Naive B cell (primary cell): Measurements from ENCODE around the gene NEGR1. TPM values are rescaled to one million over a fixed set of nuclear protein-coding genes. Genes with fewer than 3 reads are reported as not detected.

Experiments
- ATAC-seq, 2 donors: fragments of 150-1000 bp; cut with Tn5 transposase; 2 replicates each; pipeline ENCODE4 v1.10.0; 2021; ENCODE audit warnings: low read depth in 2 of 2, mild to moderate bottlenecking in 2 of 2, moderate library complexity in 2 of 2
- DNase-seq: peaks from one replicate; pipeline ENCODE4 v3.0.0; 2022
- H3K27ac Mint-ChIP-seq, 6 donors: one replicate each; pipeline ENCODE4 v1.8.0; 2020 to 2022; ENCODE audit warnings: mild to moderate bottlenecking in 6 of 6, mixed read lengths in 6 of 6, moderate library complexity in 5 of 6, inconsistent platforms in 2 of 6
- H3K27me3 Mint-ChIP-seq, 3 donors: one replicate each; pipeline ENCODE4 v1.8.0; 2021 to 2022; ENCODE audit warnings: mixed read lengths in 3 of 3, mild to moderate bottlenecking in 1 of 3
- H3K36me3 Mint-ChIP-seq, 2 donors: one replicate each; pipeline ENCODE4 v1.8.0; 2020 to 2022; ENCODE audit warnings: mixed read lengths in 2 of 2, inconsistent platforms in 1 of 2, mild to moderate bottlenecking in 1 of 2
- H3K4me1 Mint-ChIP-seq, 3 donors: one replicate each; pipeline ENCODE4 v1.8.0; 2020 to 2022; ENCODE audit warnings: mixed read lengths in 3 of 3, inconsistent platforms in 1 of 3, mild to moderate bottlenecking in 1 of 3, moderate library complexity in 1 of 3
- H3K4me3 Mint-ChIP-seq, 8 donors: one replicate each; pipeline ENCODE4 v1.8.0; 2020 to 2022; ENCODE audit warnings: mild to moderate bottlenecking in 8 of 8, mixed read lengths in 8 of 8, moderate library complexity in 8 of 8, inconsistent platforms in 2 of 8
- H3K9me3 Mint-ChIP-seq, 7 donors: one replicate each; pipeline ENCODE4 v1.8.0; 2020 to 2022; ENCODE audit warnings: mixed read lengths in 7 of 7, mild to moderate bottlenecking in 5 of 7, inconsistent platforms in 2 of 7, moderate library complexity in 1 of 7
- polyA plus RNA-seq, 6 donors: library from polyadenylated mRNA; unstranded; fragments of 300-500 nt; fragmentation: Illumina TruSeq; gene quantifications; one replicate each; pipeline ENCODE4 v1.2.3, GENCODE V29; 2021; ENCODE audit warnings: low read depth in 6 of 6

Gene NEGR1
- polyA plus RNA-seq, 6 donors from 2014 or later = 0.10 TPM; not detected in 5

DNA sequence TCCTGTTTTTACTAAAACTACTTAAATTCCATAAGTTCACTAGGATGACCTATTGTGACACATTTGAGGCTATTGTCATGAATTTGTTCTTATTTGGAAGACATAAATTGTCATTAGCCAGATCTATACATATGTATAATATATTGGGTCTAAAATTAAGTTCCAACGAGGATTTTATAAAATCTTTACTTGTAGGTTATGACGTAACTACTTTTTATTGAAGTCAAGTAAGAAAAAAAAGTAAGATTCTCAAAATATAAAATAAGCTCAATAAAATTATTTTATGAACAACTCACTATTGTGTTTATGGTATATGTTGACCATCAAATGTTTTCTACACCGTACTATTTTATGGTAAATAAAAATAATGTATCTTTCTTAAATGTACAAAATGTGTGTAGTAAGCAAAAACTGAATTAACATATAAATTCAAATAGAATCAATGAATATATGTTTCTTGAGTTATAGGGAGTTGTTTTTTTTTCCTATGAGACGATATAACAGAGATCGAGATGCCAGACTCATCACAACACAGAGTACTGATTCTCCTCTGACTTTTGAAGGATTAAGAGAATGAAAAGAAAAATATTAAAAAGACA, 64.1 kb downstream of the NEGR1 start:
- H3K9me3 Mint-ChIP-seq = no peaks in the 10 kb centered on the region
- H3K27me3 Mint-ChIP-seq = no peaks in the 10 kb centered on the region
- no peaks in the 10 kb centered on the region for H3K36me3 Mint-ChIP-seq
- no peak for ATAC-seq
- no peak overlapping the region for H3K4me3 Mint-ChIP-seq
- DNase-seq = no peak
- no peaks in the 10 kb centered on the region for H3K4me1 Mint-ChIP-seq
- H3K27ac Mint-ChIP-seq = no peak overlapping the region

DNA sequence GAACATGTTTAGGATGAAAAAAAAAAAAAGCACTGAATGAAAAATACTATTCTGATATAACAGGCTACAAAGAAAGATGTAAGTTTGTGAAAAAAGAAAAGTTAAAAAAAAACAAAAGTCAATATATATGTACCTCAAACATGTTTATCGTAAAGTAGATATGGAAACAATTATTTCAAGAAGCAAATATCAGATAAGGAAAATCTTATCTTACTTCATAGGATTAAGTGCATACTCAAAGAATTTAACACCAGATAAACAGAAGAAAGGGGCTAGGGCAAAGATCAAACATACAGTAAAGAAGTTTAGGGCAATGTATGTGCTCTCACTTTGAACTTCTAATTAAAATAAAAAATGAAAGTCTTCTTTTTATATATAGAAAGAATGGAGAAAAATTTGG, 75.3 kb downstream of the NEGR1 start:
- ATAC-seq = no peak

DNA sequence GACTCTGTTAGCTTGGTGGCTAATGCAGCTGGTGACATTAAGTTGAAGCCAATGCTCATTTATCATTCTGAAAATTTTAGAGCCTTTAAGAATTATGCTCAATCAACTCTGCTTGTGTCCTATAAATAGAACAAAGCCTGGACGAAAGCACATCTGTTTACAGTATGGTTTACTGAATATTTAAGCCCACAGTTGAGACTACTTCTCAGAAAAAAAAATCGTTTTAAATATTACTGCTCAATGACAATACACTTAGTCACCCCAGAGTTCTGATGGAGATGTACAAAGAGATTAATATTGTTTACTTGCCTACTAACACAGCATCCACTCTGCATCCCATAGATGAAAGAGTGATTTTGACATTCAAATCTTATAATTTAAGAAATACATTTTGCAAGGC, 79.6 kb downstream of the NEGR1 start:
- Mint-ChIP-seq H3K9me3 (peaks cover 0 to 7% (median 0%) of the 10 kb centered on the region in 7 donors), H3K4me1 (no peaks in the 10 kb centered on the region), H3K27me3 (no peaks in the 10 kb centered on the region), H3K4me3 (no peak overlapping the region), H3K36me3 (no peaks in the 10 kb centered on the region), H3K27ac (no peak overlapping the region)
- DNase-seq = no peak
- ATAC-seq = no peak

More for the DNA sequence above, 75.3 kb downstream of the NEGR1 start:
- no peaks in the 10 kb centered on the region for H3K27me3 Mint-ChIP-seq
- H3K9me3 Mint-ChIP-seq = no peaks in the 10 kb centered on the region
- no peak for DNase-seq
- H3K4me3 Mint-ChIP-seq = no peak overlapping the region
- H3K4me1 Mint-ChIP-seq = no peaks in the 10 kb centered on the region
- H3K36me3 Mint-ChIP-seq = no peaks in the 10 kb centered on the region
- no peak overlapping the region for H3K27ac Mint-ChIP-seq

DNA sequence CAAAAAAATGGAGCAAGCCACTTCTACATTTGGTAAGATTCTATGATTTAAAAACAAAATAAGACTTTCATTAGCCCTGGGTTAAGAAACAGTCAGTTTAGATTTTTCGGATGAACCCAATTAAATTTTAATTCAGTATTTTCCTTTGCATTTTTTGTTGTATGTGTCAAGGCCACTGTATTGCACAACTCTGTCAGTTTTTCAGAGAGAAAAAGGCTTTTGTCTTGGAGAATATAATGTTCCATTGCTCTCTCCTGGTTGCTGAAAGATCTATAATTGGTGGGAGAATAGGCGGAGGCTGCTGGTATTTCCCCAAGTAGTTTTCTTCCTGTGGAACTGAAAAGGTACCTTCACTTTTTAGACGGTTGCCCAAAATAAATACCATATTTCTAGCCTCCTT, 84.6 kb downstream of the NEGR1 start:
- Mint-ChIP-seq H3K27me3 (no peaks in the 10 kb centered on the region), H3K4me1 (no peaks in the 10 kb centered on the region), H3K27ac (no peak overlapping the region), H3K4me3 (no peak overlapping the region), H3K9me3 (peaks cover 0 to 7% (median 0%) of the 10 kb centered on the region in 7 donors), H3K36me3 (no peaks in the 10 kb centered on the region)
- no peak for ATAC-seq
- no peak for DNase-seq

DNA sequence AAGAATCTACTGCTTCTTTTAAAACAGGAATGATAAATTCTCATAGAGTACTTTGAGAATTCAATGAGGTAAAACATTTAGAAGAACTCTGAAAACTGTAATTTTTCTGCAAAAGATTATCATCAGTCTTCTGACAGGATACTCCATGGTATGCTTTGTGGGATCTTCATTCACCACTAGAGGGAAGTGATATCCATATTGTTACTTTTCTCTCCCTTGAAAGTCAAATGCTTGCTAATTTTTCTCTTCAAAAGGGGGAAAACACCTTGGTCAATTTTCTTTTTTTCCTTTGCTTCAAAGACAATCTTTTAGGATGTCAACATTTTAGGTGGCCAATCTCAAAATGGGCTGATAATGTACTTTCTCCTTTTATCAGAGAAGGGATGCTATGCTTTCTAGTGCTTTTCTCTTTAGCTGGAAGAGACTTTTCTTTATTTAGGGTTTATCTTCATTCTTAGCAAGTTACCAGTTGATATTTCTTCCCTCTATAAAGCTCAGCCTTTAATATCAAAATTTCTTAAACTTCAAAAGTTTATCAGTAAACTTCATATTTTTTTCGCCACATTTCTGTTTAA, 95.5 kb downstream of the NEGR1 start:
- no peaks in the 10 kb centered on the region for H3K4me1 Mint-ChIP-seq
- H3K27ac Mint-ChIP-seq = no peak overlapping the region
- H3K27me3 Mint-ChIP-seq = no peaks in the 10 kb centered on the region
- no peak overlapping the region for H3K4me3 Mint-ChIP-seq
- DNase-seq (no peak), ATAC-seq (no peak)
- no peaks in the 10 kb centered on the region for H3K9me3 Mint-ChIP-seq
- no peaks in the 10 kb centered on the region for H3K36me3 Mint-ChIP-seq

DNA sequence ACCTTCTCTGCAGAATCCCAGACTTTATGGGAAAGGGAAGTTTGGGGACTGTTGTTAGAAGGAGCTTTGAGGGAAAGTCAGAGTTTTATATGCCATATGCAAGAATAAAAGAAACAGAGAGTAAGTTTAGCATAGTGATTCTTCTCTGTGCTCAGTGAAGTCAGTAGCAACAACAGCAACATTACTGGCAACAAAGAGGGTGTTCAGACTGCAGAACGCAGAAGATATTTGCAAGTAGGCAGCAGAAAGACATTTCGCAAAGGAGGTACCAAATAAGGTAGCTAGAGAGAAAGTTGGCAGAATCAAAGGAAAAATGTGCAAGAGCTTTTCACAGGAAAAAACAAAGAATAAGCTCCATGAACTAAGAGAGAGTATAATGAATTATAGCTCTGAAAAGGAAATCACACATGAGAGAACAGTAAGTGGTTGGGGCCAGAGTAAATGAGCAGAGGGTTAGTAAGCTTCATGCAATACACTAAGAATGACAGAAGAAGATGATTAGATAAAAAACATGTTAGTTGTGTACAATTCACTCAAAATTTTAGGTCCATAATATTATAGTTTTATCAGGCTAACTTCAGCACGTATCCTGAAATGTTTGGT, 98.1 kb downstream of the NEGR1 start:
- ATAC-seq (no peak), DNase-seq (no peak)
- H3K36me3 Mint-ChIP-seq = no peaks in the 10 kb centered on the region
- no peaks in the 10 kb centered on the region for H3K9me3 Mint-ChIP-seq
- H3K4me1 Mint-ChIP-seq = no peaks in the 10 kb centered on the region
- H3K4me3 Mint-ChIP-seq = no peak overlapping the region
- H3K27ac Mint-ChIP-seq = no peak overlapping the region
- H3K27me3 Mint-ChIP-seq = no peaks in the 10 kb centered on the region

DNA sequence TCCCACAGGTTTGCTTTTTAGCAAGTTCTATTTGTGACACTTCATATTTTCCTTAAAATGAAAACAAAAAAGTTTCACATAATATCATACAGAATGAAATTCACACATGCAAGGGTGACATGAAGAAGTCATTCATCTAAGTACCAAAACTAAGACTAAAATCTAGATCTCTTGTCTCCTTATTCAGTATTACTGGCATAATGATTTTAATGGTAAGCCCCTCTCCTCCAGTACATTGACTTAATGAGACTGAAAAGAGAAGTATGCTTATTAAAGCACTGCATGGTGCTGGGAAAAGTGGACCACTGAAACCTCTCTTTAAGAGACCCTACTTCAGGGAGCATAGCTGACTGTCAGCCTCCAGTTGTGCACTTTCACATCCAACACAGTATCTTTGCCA, 99.5 kb downstream of the NEGR1 start:
- no peak for DNase-seq
- H3K4me3 Mint-ChIP-seq = no peak overlapping the region
- no peak for ATAC-seq
- H3K36me3 Mint-ChIP-seq = no peaks in the 10 kb centered on the region
- no peak overlapping the region for H3K27ac Mint-ChIP-seq
- H3K4me1 Mint-ChIP-seq = no peaks in the 10 kb centered on the region
- no peaks in the 10 kb centered on the region for H3K27me3 Mint-ChIP-seq
- H3K9me3 Mint-ChIP-seq = no peaks in the 10 kb centered on the region

DNA sequence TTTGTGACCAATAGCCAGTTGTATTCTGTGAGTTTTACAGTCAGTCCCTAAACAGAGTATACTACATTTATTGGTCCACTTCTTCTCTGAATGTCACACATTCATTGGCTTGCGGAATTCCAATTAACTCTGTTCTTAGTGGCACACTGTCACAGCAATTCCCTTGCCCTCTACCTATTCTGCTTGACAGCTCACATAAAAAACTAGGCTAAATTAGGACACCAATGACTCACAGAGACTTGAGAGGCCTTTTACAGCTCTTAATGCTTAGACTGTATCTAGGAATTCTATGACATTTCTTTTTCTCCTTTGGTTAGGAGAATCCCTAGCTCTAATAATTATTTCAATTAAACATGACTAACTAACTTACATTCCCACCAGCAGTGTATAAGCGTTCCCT, 104.1 kb downstream of the NEGR1 start:
- ATAC-seq = no peak
- no peaks in the 10 kb centered on the region for H3K9me3 Mint-ChIP-seq
- DNase-seq = no peak
- no peak overlapping the region for H3K4me3 Mint-ChIP-seq
- no peaks in the 10 kb centered on the region for H3K36me3 Mint-ChIP-seq
- H3K4me1 Mint-ChIP-seq = no peaks in the 10 kb centered on the region
- no peak overlapping the region for H3K27ac Mint-ChIP-seq
- no peaks in the 10 kb centered on the region for H3K27me3 Mint-ChIP-seq

DNA sequence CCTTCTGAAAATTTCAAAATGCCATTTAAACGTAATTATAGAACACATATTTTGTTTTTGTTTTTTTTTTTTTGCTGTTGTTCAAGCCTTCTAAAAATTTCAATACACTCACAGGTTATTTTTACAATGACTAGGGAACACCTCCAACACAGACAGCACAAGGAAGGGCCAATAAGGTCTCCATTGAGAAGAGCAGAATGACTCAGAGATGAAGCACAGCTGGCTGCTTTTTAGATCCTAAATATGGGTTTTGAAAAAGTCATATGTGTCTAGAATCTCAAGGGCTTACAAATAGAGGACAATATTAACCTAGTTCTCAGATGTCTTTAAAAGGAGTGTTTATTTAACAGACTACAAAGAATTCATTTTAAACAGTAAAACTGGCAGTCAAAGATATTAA, 104.6 kb downstream of the NEGR1 start:
- Mint-ChIP-seq H3K4me3 (no peak overlapping the region), H3K4me1 (no peaks in the 10 kb centered on the region), H3K36me3 (no peaks in the 10 kb centered on the region), H3K27me3 (no peaks in the 10 kb centered on the region), H3K9me3 (no peaks in the 10 kb centered on the region), H3K27ac (no peak overlapping the region)
- no peak for ATAC-seq
- DNase-seq = no peak

DNA sequence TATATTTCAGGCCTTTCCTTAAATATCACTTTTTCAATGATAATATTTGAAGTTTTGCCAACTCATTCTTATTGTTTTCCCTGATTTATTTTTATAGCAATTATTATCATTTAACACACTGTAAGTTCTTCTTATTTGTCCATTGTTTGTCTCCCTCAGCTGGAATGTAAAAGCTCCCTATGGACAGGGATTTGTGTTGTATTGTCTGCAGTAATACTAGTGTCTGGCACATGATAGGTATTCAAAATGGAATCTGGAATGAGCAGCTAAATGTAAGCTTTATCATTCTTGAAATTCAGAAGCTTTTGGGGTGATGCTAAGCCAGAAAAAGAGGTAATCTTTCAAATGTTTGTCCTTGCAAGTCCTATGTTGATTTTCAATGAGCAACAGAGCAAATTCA, 112.1 kb downstream of the NEGR1 start:
- Mint-ChIP-seq H3K36me3 (no peaks in the 10 kb centered on the region), H3K9me3 (no peaks in the 10 kb centered on the region), H3K27me3 (no peaks in the 10 kb centered on the region)

DNA sequence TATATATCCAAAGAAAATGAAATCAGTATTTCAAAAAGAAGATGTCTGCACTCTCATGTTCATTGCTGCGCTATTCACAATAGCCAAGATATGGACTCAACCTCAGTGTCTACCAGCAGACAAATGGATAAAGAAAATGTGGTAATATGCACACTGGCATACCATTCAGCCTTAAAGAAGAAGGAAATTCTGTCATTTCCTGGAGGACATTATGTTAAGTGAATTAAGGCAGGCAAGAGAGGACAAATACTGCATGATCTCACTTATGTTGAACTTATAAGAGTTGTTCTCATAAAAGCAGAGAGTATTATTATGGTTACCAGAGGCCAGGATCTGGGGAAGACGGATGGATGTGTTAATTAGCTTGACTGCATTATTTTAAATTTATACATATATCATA, 115.9 kb downstream of the NEGR1 start:
- Mint-ChIP-seq H3K4me1 (no peaks in the 10 kb centered on the region), H3K4me3 (no peak overlapping the region), H3K9me3 (no peaks in the 10 kb centered on the region), H3K27me3 (no peaks in the 10 kb centered on the region), H3K36me3 (no peaks in the 10 kb centered on the region), H3K27ac (no peak overlapping the region)
- DNase-seq = no peak
- ATAC-seq = no peak

More for the DNA sequence above, 112.1 kb downstream of the NEGR1 start:
- Mint-ChIP-seq H3K4me1 (no peaks in the 10 kb centered on the region), H3K27ac (no peak overlapping the region), H3K4me3 (no peak overlapping the region)
- DNase-seq (no peak), ATAC-seq (no peak)

DNA sequence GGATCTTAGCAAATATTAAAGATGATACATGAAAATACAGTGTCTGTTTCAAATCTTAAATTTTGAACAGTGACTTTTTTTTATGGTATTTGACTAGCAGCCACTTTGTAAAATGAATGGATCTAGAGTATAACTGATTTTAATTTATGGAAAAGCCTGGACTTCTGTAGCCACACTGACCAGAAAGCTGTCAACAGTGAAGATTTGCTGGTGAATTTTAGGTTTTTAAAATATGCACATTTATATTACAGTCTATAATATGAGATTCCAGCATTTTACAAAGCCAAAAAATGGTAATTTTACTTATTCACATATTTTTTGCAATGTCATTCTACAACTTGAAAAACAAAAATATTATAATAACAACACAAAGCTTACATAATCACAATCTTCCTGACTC, 131.8 kb downstream of the NEGR1 start:
- no peak overlapping the region for H3K27ac Mint-ChIP-seq
- peaks cover 0 to 4% (median 0%) of the 10 kb centered on the region in 7 donors for H3K9me3 Mint-ChIP-seq
- H3K4me3 Mint-ChIP-seq = no peak overlapping the region
- ATAC-seq (no peak), DNase-seq (no peak)
- H3K36me3 Mint-ChIP-seq = no peaks in the 10 kb centered on the region
- H3K27me3 Mint-ChIP-seq = no peaks in the 10 kb centered on the region
- no peaks in the 10 kb centered on the region for H3K4me1 Mint-ChIP-seq

DNA sequence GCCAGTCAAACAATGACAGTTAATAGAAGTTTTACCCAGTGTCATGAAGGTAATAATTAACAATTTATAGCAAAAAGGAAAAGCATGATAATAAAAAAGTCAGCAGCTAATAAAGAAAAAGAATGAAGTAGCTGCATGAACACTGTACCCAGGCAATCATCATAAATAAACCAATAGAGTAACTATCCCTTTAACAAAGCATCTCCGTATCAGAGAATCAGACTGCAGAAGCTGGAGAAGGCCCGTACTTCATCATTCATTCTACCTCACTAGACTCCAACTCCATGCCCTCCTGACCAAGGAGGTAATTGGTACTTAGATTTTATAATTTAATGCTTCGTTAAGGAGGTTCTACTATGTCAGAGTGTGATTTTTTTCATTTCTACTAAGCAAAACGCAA, 140.5 kb downstream of the NEGR1 start:
- DNase-seq (no peak), ATAC-seq (no peak)
- Mint-ChIP-seq H3K27me3 (no peaks in the 10 kb centered on the region), H3K36me3 (no peaks in the 10 kb centered on the region), H3K4me1 (no peaks in the 10 kb centered on the region), H3K9me3 (peaks cover 0 to 5% (median 0%) of the 10 kb centered on the region in 7 donors), H3K27ac (no peak overlapping the region), H3K4me3 (no peak overlapping the region)

DNA sequence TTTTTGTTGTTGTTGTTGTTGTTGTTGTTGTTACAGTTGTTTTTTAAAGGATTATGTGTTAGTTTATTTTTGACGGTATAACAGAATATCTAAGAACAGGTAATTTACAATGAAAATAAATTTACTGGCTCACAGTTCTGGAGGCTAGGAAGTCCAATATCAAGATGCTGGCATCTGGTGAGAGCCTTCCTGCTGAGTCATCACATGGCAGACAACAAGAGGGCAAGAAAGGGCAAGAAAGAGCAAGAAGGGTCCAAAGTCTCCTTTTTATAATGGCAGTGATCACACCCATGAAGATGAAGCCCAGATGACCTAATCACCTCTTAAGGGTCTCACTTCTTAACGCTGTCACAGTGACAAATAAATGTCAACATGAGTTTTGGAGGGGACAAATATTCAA, 142.1 kb downstream of the NEGR1 start:
- no peaks in the 10 kb centered on the region for H3K36me3 Mint-ChIP-seq
- ATAC-seq = no peak
- no peak overlapping the region for H3K27ac Mint-ChIP-seq

More for the DNA sequence above, 142.1 kb downstream of the NEGR1 start:
- Mint-ChIP-seq H3K9me3 (peaks cover 0 to 11% (median 0%) of the 10 kb centered on the region in 7 donors), H3K4me3 (no peak overlapping the region), H3K4me1 (no peaks in the 10 kb centered on the region), H3K27me3 (no peaks in the 10 kb centered on the region)
- no peak for DNase-seq
